Lower leg skin (tissue), 3 donors: ENCODE results near the gene STK24.

Source experiments
- POLR2A ChIP-seq, 2 donors: fragments of 450-650 bp; IDR thresholded peaks; one replicate each; pipeline ENCODE4 v1.6.1; 2016 to 2017; ENCODE audit warnings: antibody characterized with exemption in 2 of 2, mild to moderate bottlenecking in 1 of 2, moderate library complexity in 1 of 2
- TF ChIP-seq, protein P1 (sequence below), 3 donors: fragments of 450-650 bp; IDR thresholded peaks; one replicate each; pipeline ENCODE4 v1.5.1; 2016; ENCODE audit warnings: antibody characterized with exemption in 3 of 3, mild to moderate bottlenecking in 3 of 3, moderate library complexity in 2 of 3

DNA sequence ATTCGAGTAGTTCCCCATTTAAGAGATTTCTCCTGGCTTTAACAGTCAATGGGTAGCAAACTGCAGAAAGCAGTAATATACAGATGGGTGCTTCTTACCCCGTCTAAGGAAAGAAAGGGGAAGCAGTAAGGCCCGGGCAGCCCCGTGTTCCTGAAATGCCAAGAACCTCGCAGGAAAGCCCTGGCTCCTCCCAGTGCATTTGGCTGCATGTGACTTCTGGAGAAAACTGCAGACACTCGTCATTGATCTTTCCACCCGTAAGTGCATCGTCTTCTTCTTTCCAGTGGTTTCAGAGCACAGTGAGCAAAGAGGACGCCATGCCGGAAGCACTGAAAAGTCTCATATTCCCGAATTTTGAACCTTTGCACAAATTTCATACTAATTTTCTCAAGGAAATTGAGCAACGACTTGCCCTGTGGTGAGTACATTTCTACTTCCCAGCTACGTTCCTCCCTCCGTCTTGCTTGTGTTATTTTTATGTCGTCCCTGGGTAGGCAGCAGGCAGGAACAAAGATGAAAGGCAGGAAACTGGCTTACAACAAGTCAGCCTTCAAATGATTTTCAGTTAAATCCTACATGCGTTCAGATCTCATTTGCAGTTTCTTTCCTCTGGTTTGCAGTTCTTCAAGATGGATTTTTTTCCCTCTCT is 165.2 kb downstream of the STK24 start:
- TF ChIP-seq, protein P1, sequence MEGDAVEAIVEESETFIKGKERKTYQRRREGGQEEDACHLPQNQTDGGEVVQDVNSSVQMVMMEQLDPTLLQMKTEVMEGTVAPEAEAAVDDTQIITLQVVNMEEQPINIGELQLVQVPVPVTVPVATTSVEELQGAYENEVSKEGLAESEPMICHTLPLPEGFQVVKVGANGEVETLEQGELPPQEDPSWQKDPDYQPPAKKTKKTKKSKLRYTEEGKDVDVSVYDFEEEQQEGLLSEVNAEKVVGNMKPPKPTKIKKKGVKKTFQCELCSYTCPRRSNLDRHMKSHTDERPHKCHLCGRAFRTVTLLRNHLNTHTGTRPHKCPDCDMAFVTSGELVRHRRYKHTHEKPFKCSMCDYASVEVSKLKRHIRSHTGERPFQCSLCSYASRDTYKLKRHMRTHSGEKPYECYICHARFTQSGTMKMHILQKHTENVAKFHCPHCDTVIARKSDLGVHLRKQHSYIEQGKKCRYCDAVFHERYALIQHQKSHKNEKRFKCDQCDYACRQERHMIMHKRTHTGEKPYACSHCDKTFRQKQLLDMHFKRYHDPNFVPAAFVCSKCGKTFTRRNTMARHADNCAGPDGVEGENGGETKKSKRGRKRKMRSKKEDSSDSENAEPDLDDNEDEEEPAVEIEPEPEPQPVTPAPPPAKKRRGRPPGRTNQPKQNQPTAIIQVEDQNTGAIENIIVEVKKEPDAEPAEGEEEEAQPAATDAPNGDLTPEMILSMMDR (IDR thresholded peaks at IDR 0.05) = no peak
- TF ChIP-seq POLR2A (IDR thresholded peaks at IDR 0.05) = no peak
